Kidney tubule cell (primary cell): Measurements from ENCODE around the gene ATP8B3.

Source experiments
- DNase-seq: peaks from one replicate; pipeline ENCODE4 v3.0.0-alpha.2; 2018; ENCODE audit warnings: low spot score

ATP8B3 gene

GRCh38 chr19:1836458-1837221, 24.6 kb upstream of the ATP8B3 start:
- DNase-seq = no peak

GRCh38 chr19:1833540-1833939, 21.5 kb upstream of the ATP8B3 start:
- DNase-seq = peak; percentile 43

- DNase-seq = no peak
Observed at GRCh38 chr19:1832046-1832663, 20.1 kb upstream of the ATP8B3 start.

- DNase-seq = no peak
Observed at GRCh38 chr19:1830978-1831377, 18.9 kb upstream of the ATP8B3 start.

GRCh38 chr19:1830568-1830967, 18.5 kb upstream of the ATP8B3 start:
- DNase-seq = no peak

- DNase-seq = no peak
Observed at GRCh38 chr19:1829958-1830357, 17.9 kb upstream of the ATP8B3 start.

- no peak for DNase-seq
Observed at GRCh38 chr19:1828279-1829238, 16.5 kb upstream of the ATP8B3 start.

- DNase-seq = no peak
Observed at GRCh38 chr19:1827566-1828278, 15.6 kb upstream of the ATP8B3 start.

GRCh38 chr19:1826557-1827521, 14.8 kb upstream of the ATP8B3 start:
- peak; percentile 68 for DNase-seq

GRCh38 chr19:1825909-1826556, 14.0 kb upstream of the ATP8B3 start:
- peak; percentile 72 for DNase-seq

- no peak for DNase-seq
Observed at GRCh38 chr19:1824252-1824622, 12.2 kb upstream of the ATP8B3 start.

GRCh38 chr19:1823539-1824251, 11.6 kb upstream of the ATP8B3 start:
- no peak for DNase-seq

- no peak for DNase-seq
Observed at GRCh38 chr19:1823020-1823419, 10.9 kb upstream of the ATP8B3 start.

- DNase-seq = no peak
Observed at GRCh38 chr19:1822210-1822609, 10.1 kb upstream of the ATP8B3 start.

GRCh38 chr19:1819341-1820255, 7.5 kb upstream of the ATP8B3 start:
- DNase-seq = no peak

- no peak for DNase-seq
Observed at GRCh38 chr19:1818549-1819195, 6.6 kb upstream of the ATP8B3 start.

- no peak for DNase-seq
Observed at GRCh38 chr19:1817553-1818179, 5.6 kb upstream of the ATP8B3 start.
